Spleen (tissue), 11 donors: ENCODE measurements around the gene SUCO. TPM values are rescaled to one million over a fixed set of nuclear protein-coding genes. Genes with fewer than 3 reads are reported as not detected.
"Not testable (repeated sequence)": the region's sequence is repeated elsewhere in the genome, so short reads cannot be mapped to it uniquely, and the experiment has no call there.

Source experiments
- DNase-seq: peaks from one replicate; pipeline ENCODE4 v3.0.0-alpha.2; 2020
- H3K27ac ChIP-seq, 8 donors: fragments of 200-600 bp; sonication (generic) in 7 of 8; 1 replicate in 4 of 8; 2 replicates in 4 of 8; pipeline versions ENCODE4 v1.5.0 to v1.8.0; 2016 to 2021; ENCODE audit warnings: inconsistent platforms in 4 of 8, mild to moderate bottlenecking in 4 of 8, moderate library complexity in 1 of 8
- H3K27me3 ChIP-seq, 7 donors: fragments of 200-600 bp; sonication (generic) in 6 of 7; replicated peaks in 1 of 7; 1 replicate in 4 of 7; 2 replicates in 3 of 7; pipeline versions ENCODE4 v1.5.0 to v1.8.0; 2016 to 2021; ENCODE audit warnings: inconsistent platforms in 3 of 7, mild to moderate bottlenecking in 1 of 7
- H3K36me3 ChIP-seq, 6 donors: fragments of 200-600 bp; sonication (generic) in 5 of 6; 1 replicate in 4 of 6; 2 replicates in 2 of 6; pipeline versions ENCODE4 v1.5.0 to v1.8.0; 2016 to 2021; ENCODE audit warnings: inconsistent platforms in 2 of 6
- H3K4me1 ChIP-seq, 6 donors: fragments of 200-600 bp; sonication (generic) in 5 of 6; 1 replicate in 3 of 6; 2 replicates in 3 of 6; pipeline versions ENCODE4 v1.5.0 to v1.8.0; 2016 to 2021; ENCODE audit warnings: inconsistent platforms in 3 of 6
- H3K4me3 ChIP-seq, 8 donors: fragments of 200-600 bp; sonication (generic) in 7 of 8; 1 replicate in 4 of 8; 2 replicates in 4 of 8; pipeline versions ENCODE4 v1.5.0 to v1.8.0; 2016 to 2021; ENCODE audit warnings: inconsistent platforms in 4 of 8, mild to moderate bottlenecking in 4 of 8, moderate library complexity in 2 of 8
- H3K9me3 ChIP-seq, 8 donors: fragments of 200-600 bp; sonication (generic) in 7 of 8; 1 replicate in 4 of 8; 2 replicates in 4 of 8; pipeline versions ENCODE4 v1.5.0 to v1.8.0; 2016 to 2021; ENCODE audit warnings: inconsistent platforms in 4 of 8
- CTCF ChIP-seq, 11 experiments: fragments of 200-600 bp in 7 of 11; fragments of 450-650 bp in 4 of 11; sonication (generic) in 4 of 11; IDR thresholded peaks in 8 of 11; conservative IDR thresholded peaks in 3 of 11; 1 replicate in 7 of 11; 2 replicates in 4 of 11; pipeline versions ENCODE4 v1.4.0 to v1.8.0; 2016 to 2021; ENCODE audit warnings: antibody characterized with exemption in 11 of 11, inconsistent platforms in 4 of 11, mild to moderate bottlenecking in 1 of 11
- POLR2A ChIP-seq, 3 donors: fragments of 450-650 bp; IDR thresholded peaks; one replicate each; pipeline ENCODE4 v1.5.1; 2017; ENCODE audit warnings: antibody characterized with exemption in 3 of 3, mild to moderate bottlenecking in 1 of 3
- POLR2AphosphoS5 ChIP-seq, 3 donors: sonication (generic); formaldehyde crosslinking; IDR thresholded peaks; one replicate each; pipeline ENCODE4 v1.5.1; 2017; ENCODE audit warnings: antibody characterized with exemption in 3 of 3
- WGBS, 5 donors: extraction: QIAGEN DNeasy Blood & Tissue Kit in 3 of 5; methylation state at CpG; one replicate each; pipeline versions ENCODE4 v1.1.5 to v1.1.7; 2013 to 2018; 5-methylcytosine and 5-hydroxymethylcytosine counted together
- intact Hi-C: fragments of 100-400 bp; cut with DNase I; formaldehyde crosslinking; loops from one replicate; pipeline ENCODE4 v1.15.0; 2023; ENCODE audit warnings: low total_unique reads
- polyA plus RNA-seq, 3 donors: library from polyadenylated mRNA; stranded (reverse); fragments of 200-250 nt; gene quantifications; one replicate each; pipeline ENCODE4 v1.2.1, GENCODE V29; 2013
- total RNA-seq, 7 donors: library from RNA; depleted of rRNA in 3 of 7; stranded (reverse); fragments of >200 nt in 3 of 7; fragmentation: NEBNext Ultra II Directional in 4 of 7; extraction: Animal tissue kit (Norgen Biotek cat#: 25700) in 4 of 7; gene quantifications; one replicate each; pipeline versions ENCODE4 v1.1.0 to v1.2.1, GENCODE V29; 2016 to 2021
- donor health status: healthy with polysubstance abuse.
- donor health status: DM: no; HTN: no; CAD: no; lungs with moderate emphysema.
- donor health status: DM: no; HTN: no; CAD: no.
- donor health status: Bipolar disorder and iron deficiency.
- donor health status: healthy.
- donor health status: DM: no; HTN: no; CAD: no.
- donor health status: DM: yes; HTN: yes; CAD: no.

SUCO gene
- total and polyA plus RNA-seq, 10 donors, result 7.9 to 59.5 (median 39.5) TPM

- no peak overlapping the region for H3K27ac ChIP-seq
- no peak overlapping the region for H3K4me3 ChIP-seq
- 38 to 80% (median 57%) methylated on average over 3 of the region's 3 CpGs for WGBS, 5 donors
- no peaks in the 10 kb centered on the region for H3K4me1 ChIP-seq
- intact Hi-C loops, result no loop called here
- peaks cover 4 to 62% (median 35%) of the 10 kb centered on the region in 8 donors for H3K9me3 ChIP-seq
- H3K36me3 ChIP-seq, result peaks cover 0 to 8% (median 0%) of the 10 kb centered on the region in 6 donors
- no peak for DNase-seq
- H3K27me3 ChIP-seq, result no peaks in the 10 kb centered on the region
- TF ChIP-seq POLR2AphosphoS5 (IDR thresholded peaks at IDR 0.05), result no peak
These were observed 83.7 kb downstream of the SUCO start for GRCh38 chr1:172616636-172617035.

- not testable (repeated sequence) for H3K27ac ChIP-seq, H3K4me3 ChIP-seq, DNase-seq, H3K4me1 ChIP-seq, H3K27me3 ChIP-seq, H3K36me3 ChIP-seq
- intact Hi-C loops, result loop anchor here (10.0 kb wide), 1 partner anchor 94 kb away; no protein-coding TSS in a partner anchor
- 89 to 95% (median 94%) methylated on average over 9 of the region's 9 CpGs for WGBS, 5 donors
- peaks cover 4 to 65% (median 38%) of the 10 kb centered on the region in 8 donors for H3K9me3 ChIP-seq
These were observed 87.7 kb downstream of the SUCO start for GRCh38 chr1:172620603-172621002.

GRCh38 chr1:172622541-172622940 is 89.6 kb downstream of the SUCO start:
- Histone ChIP-seq H3K36me3 (no peaks in the 10 kb centered on the region), H3K4me1 (peaks cover 0 to 8% (median 0%) of the 10 kb centered on the region in 6 donors), H3K9me3 (peaks cover 4 to 46% (median 38%) of the 10 kb centered on the region in 8 donors), H3K27me3 (no peaks in the 10 kb centered on the region), H3K4me3 (no peak overlapping the region), H3K27ac (no peak overlapping the region)
- intact Hi-C loops, result loop anchor here (10.0 kb wide), 1 partner anchor 92 kb away; no protein-coding TSS in a partner anchor
- TF ChIP-seq POLR2AphosphoS5 (IDR thresholded peaks at IDR 0.05), result no peak
- no peak for TF ChIP-seq POLR2A (IDR thresholded peaks at IDR 0.05)
- no peak for TF ChIP-seq CTCF (IDR thresholded peaks at IDR 0.05 in 8 of 11, conservative IDR thresholded peaks at IDR 0.05 in 3 of 11)
- 87 to 89% (median 88%) methylated on average over 3 of the region's 3 CpGs for WGBS, 5 donors
- DNase-seq, result no peak

DNA sequence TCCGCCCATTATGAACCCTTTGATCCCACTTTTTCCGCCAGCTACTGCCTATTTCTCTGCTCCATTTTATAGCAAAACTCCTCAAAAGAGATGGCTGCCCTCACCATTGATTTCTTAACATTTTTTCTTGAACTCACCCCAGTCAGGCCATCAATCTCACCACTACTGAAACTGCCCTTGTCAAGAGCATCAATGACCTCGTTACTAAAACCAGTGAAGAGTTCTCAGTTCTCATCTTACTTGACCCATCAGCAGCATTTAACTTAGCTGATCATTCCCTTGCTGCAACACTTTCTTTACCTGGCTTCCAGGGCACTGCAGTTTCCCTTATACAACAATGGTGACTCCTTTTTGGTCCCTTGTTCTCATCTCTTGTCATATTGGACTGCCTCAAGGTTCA is 90.8 kb downstream of the SUCO start:
- Histone ChIP-seq H3K9me3 (peaks cover 4 to 35% (median 30%) of the 10 kb centered on the region in 8 donors), H3K4me3 (no peak overlapping the region), H3K27ac (no peak overlapping the region), H3K27me3 (no peaks in the 10 kb centered on the region), H3K4me1 (peaks cover 0 to 20% (median 2%) of the 10 kb centered on the region in 6 donors), H3K36me3 (no peaks in the 10 kb centered on the region)
- no peak for TF ChIP-seq CTCF (IDR thresholded peaks at IDR 0.05 in 8 of 11, conservative IDR thresholded peaks at IDR 0.05 in 3 of 11)
- TF ChIP-seq POLR2A (IDR thresholded peaks at IDR 0.05), result no peak
- TF ChIP-seq POLR2AphosphoS5 (IDR thresholded peaks at IDR 0.05), result no peak
- no peak for DNase-seq
- 84 to 89% (median 85%) methylated on average over 3 of the region's 3 CpGs for WGBS, 5 donors
- intact Hi-C loops, result loop anchor here (10.0 kb wide), 1 partner anchor 91 kb away; no protein-coding TSS in a partner anchor

- DNase-seq, result no peak
- 63 to 88% (median 82%) methylated on average over 3 of the region's 3 CpGs for WGBS, 5 donors
- intact Hi-C loops, result loop anchor here (10.0 kb wide), 1 partner anchor 88 kb away; no protein-coding TSS in a partner anchor
- TF ChIP-seq CTCF (IDR thresholded peaks at IDR 0.05 in 8 of 11, conservative IDR thresholded peaks at IDR 0.05 in 3 of 11) (no peak), POLR2AphosphoS5 (IDR thresholded peaks at IDR 0.05) (no peak), POLR2A (IDR thresholded peaks at IDR 0.05) (no peak)
- Histone ChIP-seq H3K4me3 (no peak overlapping the region), H3K27me3 (no peaks in the 10 kb centered on the region), H3K4me1 (peaks cover 0 to 29% (median 2%) of the 10 kb centered on the region in 6 donors), H3K9me3 (peaks cover 0 to 8% (median 3%) of the 10 kb centered on the region in 8 donors), H3K36me3 (no peaks in the 10 kb centered on the region), H3K27ac (no peak overlapping the region)
These were observed 93.9 kb downstream of the SUCO start for GRCh38 chr1:172626845-172627244.
